NCI-H2227 (cell line): ENCODE data around the gene FOXP2.
"Not testable (repeated sequence)": the region's sequence is repeated elsewhere in the genome, so short reads cannot be mapped to it uniquely, and the experiment has no call there.

Experiments used
- DNase-seq: peaks from one replicate; lab custom pipeline; 2025; ENCODE audit not compliant: unreplicated experiment; lab: John Stamatoyannopoulos, UW

Gene FOXP2

GRCh38 chr7:114488696-114489095 lies 74.1 kb downstream of the FOXP2 start:
- no peak for DNase-seq

- DNase-seq: not testable (repeated sequence)
These were observed 82.9 kb downstream of the FOXP2 start for GRCh38 chr7:114497491-114497890.

- DNase-seq: no peak
These were observed 88.0 kb downstream of the FOXP2 start for GRCh38 chr7:114502454-114503254.

- no peak for DNase-seq
These were observed 90.0 kb downstream of the FOXP2 start for GRCh38 chr7:114504586-114504985.

GRCh38 chr7:114507381-114507780 lies 92.8 kb downstream of the FOXP2 start:
- DNase-seq: no peak

- no peak for DNase-seq
These were observed 93.5 kb downstream of the FOXP2 start for GRCh38 chr7:114508086-114508485.

GRCh38 chr7:114510824-114511223 lies 96.2 kb downstream of the FOXP2 start:
- not testable (repeated sequence) for DNase-seq

GRCh38 chr7:114519240-114519639 lies 104.6 kb downstream of the FOXP2 start:
- no peak for DNase-seq

GRCh38 chr7:114522081-114522480 lies 107.5 kb downstream of the FOXP2 start:
- no peak for DNase-seq

- no peak for DNase-seq
These were observed 113.0 kb downstream of the FOXP2 start for GRCh38 chr7:114527589-114527988.

GRCh38 chr7:114530057-114530611 lies 115.5 kb downstream of the FOXP2 start:
- DNase-seq: no peak

- DNase-seq: no peak
These were observed 116.7 kb downstream of the FOXP2 start for GRCh38 chr7:114531326-114531725.

GRCh38 chr7:114533131-114533530 lies 118.5 kb downstream of the FOXP2 start:
- DNase-seq: no peak

GRCh38 chr7:114534953-114535352 lies 120.3 kb downstream of the FOXP2 start:
- DNase-seq: no peak

- DNase-seq: no peak
These were observed 125.0 kb downstream of the FOXP2 start for GRCh38 chr7:114539575-114539974.

GRCh38 chr7:114540291-114540690 lies 125.7 kb downstream of the FOXP2 start:
- DNase-seq: no peak

GRCh38 chr7:114547346-114547745 lies 132.7 kb downstream of the FOXP2 start:
- not testable (repeated sequence) for DNase-seq

GRCh38 chr7:114548081-114548980 lies 133.7 kb downstream of the FOXP2 start:
- no peak for DNase-seq

- DNase-seq: no peak
These were observed 140.3 kb downstream of the FOXP2 start for GRCh38 chr7:114554781-114555537.

- DNase-seq: no peak
These were observed 152.8 kb downstream of the FOXP2 start for GRCh38 chr7:114567416-114567815.

- DNase-seq: no peak
These were observed 154.6 kb downstream of the FOXP2 start for GRCh38 chr7:114569220-114569619.
